GM21723 (cell line): ENCODE measurements around the gene TULP3.

Source experiments
- ATAC-seq: cut with Tn5 transposase; IDR thresholded peaks from one replicate; pipeline ENCODE4 v1.9.1; 2021; ENCODE audit warnings: mild to moderate bottlenecking, moderate library complexity; ENCODE audit not compliant: unreplicated experiment

TULP3 gene

GRCh38 chr12:2963154-2963759 is 72.6 kb downstream of the TULP3 start:
- ATAC-seq, result no peak

- no peak for ATAC-seq
Measured at GRCh38 chr12:2963760-2964292, 73.1 kb downstream of the TULP3 start.

- no peak for ATAC-seq
Measured at GRCh38 chr12:2967651-2968050, 77.0 kb downstream of the TULP3 start.

GRCh38 chr12:2970744-2971143 is 80.1 kb downstream of the TULP3 start:
- ATAC-seq, result no peak

GRCh38 chr12:2973566-2973965 is 82.9 kb downstream of the TULP3 start:
- no peak for ATAC-seq

- no peak for ATAC-seq
Measured at GRCh38 chr12:2974560-2974971, 83.9 kb downstream of the TULP3 start.

- ATAC-seq, result no peak
Measured at GRCh38 chr12:2976581-2976996, 85.9 kb downstream of the TULP3 start.

GRCh38 chr12:2977776-2978175 is 87.1 kb downstream of the TULP3 start:
- no peak for ATAC-seq

- no peak for ATAC-seq
Measured at GRCh38 chr12:2979806-2980205, 89.1 kb downstream of the TULP3 start.

GRCh38 chr12:2980630-2981029 is 89.9 kb downstream of the TULP3 start:
- ATAC-seq, result no peak

GRCh38 chr12:2982361-2982760 is 91.7 kb downstream of the TULP3 start:
- no peak for ATAC-seq

- no peak for ATAC-seq
Measured at GRCh38 chr12:2984249-2984648, 93.6 kb downstream of the TULP3 start.

GRCh38 chr12:2984698-2985097 is 94.0 kb downstream of the TULP3 start:
- no peak for ATAC-seq

GRCh38 chr12:2986876-2987275 is 96.2 kb downstream of the TULP3 start:
- no peak for ATAC-seq

- no peak for ATAC-seq
Measured at GRCh38 chr12:2988494-2988893, 97.8 kb downstream of the TULP3 start.
